ENCODE results near the gene SIK3. TPM values are rescaled to one million over a fixed set of nuclear protein-coding genes. Genes with fewer than 3 reads are reported as not detected.
A peak's percentile ranks its signal among the peaks of the same experiment; 100 is the strongest.

SIK3 gene
- total RNA-seq, 1 experiment from 2014 or later, result 31.4 TPM

- Mint-ChIP-seq H3K4me1 (peaks cover 31 to 36% of the 10 kb centered on the region in 2 experiments), H3K27me3 (ENCODE audit: low read depth) (peaks cover 1% of the 10 kb centered on the region; the same call in 1 of the 2 replicates), H3K27ac (no peak overlapping the region), H3K4me3 (peak overlapping the region; percentile 87 to 88; a peak in 3 of 5 replicates), H3K9me3 (0 out of 5 replicates have a peak, but pooled peaks cover 0 to 2% of the 10 kb centered on the region in 2 experiments), H3K36me3 (ENCODE audit: insufficient read depth in 1 of 3, low read depth in 3 of 3) (no peaks in the 10 kb centered on the region)
- Histone ChIP-seq H4K8ac (replicated peaks; ENCODE audit: insufficient read length, low read depth, low read length) (no peak overlapping the region), H3K56ac (ENCODE audit: insufficient read length, low read depth, low read length) (peak overlapping the region; percentile 51), H3K4ac (ENCODE audit: low read depth, low read length) (no peak overlapping the region), H3K23ac (ENCODE audit: insufficient read length, low read depth, low read length) (no peak overlapping the region), H3K79me1 (ENCODE audit: insufficient read depth, low read depth, low read length, poor library complexity, severe bottlenecking) (no peaks in the 10 kb centered on the region), H2BK5ac (ENCODE audit: insufficient read length, low read length) (no peak overlapping the region), H4K5ac (ENCODE audit: insufficient read length, low read depth, low read length) (no peak overlapping the region), H3K18ac (ENCODE audit: insufficient read length, low read depth, low read length) (no peak overlapping the region), H3K23me2 (ENCODE audit: insufficient read length, low read depth, low read length, poor library complexity, severe bottlenecking) (peaks cover 17% of the 10 kb centered on the region), H3K4me1 (ENCODE audit: insufficient read depth, low read length) (peaks cover 6% of the 10 kb centered on the region; the same call in 1 of the 2 replicates), H2AFZ (ENCODE audit: low read length) (no peak overlapping the region), H2BK20ac (ENCODE audit: low read depth, low read length, poor library complexity, severe bottlenecking) (no peak overlapping the region), H3K79me2 (ENCODE audit: insufficient read depth, low read length) (peaks cover 12% of the 10 kb centered on the region; the same call in 1 of the 2 replicates), H3K14ac (ENCODE audit: insufficient read depth, low read length) (no peak overlapping the region), H3K9me3 (ENCODE audit: control insufficient read depth, low read depth, low read length) (no peaks in the 10 kb centered on the region), H3T11ph (ENCODE audit: low read length) (no peak overlapping the region), H2BK120ac (ENCODE audit: low read depth, low read length, poor library complexity, severe bottlenecking) (no peak overlapping the region), H3K27ac (ENCODE audit: insufficient read length, low read depth, low read length) (no peak overlapping the region), H2BK12ac (ENCODE audit: insufficient read length, low read depth, low read length) (no peak overlapping the region), H4K91ac (ENCODE audit: insufficient read length, low read depth, low read length) (no peak overlapping the region), H3K9ac (ENCODE audit: extremely low read depth, insufficient read length, low read length) (no peak overlapping the region), H2BK15ac (ENCODE audit: low read depth, low read length) (no peak overlapping the region), H3K4me2 (ENCODE audit: insufficient read depth, insufficient read length, low read length) (no peak overlapping the region), H4K20me1 (ENCODE audit: control insufficient read depth, insufficient read depth, insufficient read length) (no peaks in the 10 kb centered on the region), H2AK5ac (ENCODE audit: insufficient read length, low read length) (no peak overlapping the region), H3K27me3 (ENCODE audit: insufficient read depth, low read length) (no peaks in the 10 kb centered on the region)
- DNase-seq, result no peak
- WGBS (ENCODE audit: extremely low coverage, insufficient read length, low lambda C conversion rate), result no CpG with 5 or more reads among the region's 2 CpGs
- TF ChIP-seq CTCF (conservative IDR thresholded peaks at IDR 0.05), result no peak
These were observed 1.5 kb upstream of the SIK3 start for GRCh38 chr11:117099696-117100095.
